ENCODE data around the gene GCC1. TPM values are rescaled to one million over a fixed set of nuclear protein-coding genes. Genes with fewer than 3 reads are reported as not detected.
"Not testable (repeated sequence)": the region's sequence is repeated elsewhere in the genome, so short reads cannot be mapped to it uniquely, and the experiment has no call there.

Gene GCC1
- total and polyA plus RNA-seq, 2 donors (not counting 1 experiment from before 2014, with no cell fraction given) = 10.3 to 25.5 TPM

DNA sequence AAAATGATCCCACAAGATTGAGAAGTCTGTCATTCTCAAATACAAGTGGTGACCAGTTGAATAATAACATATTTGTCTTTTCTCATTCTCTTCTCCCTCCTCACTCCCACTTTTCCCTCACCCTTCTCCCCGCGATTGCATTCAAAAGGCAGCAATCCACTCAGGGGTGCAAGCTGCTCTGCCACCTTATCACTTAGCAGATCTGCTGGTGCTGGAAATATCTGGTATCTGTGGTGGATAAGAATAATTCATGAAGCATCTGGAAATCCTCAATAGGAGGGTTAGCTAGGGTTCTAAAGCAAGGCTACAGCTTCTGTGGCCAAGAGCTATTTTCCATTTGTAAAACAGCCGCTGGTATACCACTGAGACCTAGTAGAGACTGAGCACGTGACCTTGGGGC, 43.8 kb downstream of the GCC1 start:
- TF ChIP-seq EZH2 (IDR thresholded peaks at IDR 0.05; ENCODE audit: borderline replicate concordance, insufficient read depth, low read depth, low read length, poor library complexity, severe bottlenecking) = no peak
- TF ChIP-seq, protein P1, sequence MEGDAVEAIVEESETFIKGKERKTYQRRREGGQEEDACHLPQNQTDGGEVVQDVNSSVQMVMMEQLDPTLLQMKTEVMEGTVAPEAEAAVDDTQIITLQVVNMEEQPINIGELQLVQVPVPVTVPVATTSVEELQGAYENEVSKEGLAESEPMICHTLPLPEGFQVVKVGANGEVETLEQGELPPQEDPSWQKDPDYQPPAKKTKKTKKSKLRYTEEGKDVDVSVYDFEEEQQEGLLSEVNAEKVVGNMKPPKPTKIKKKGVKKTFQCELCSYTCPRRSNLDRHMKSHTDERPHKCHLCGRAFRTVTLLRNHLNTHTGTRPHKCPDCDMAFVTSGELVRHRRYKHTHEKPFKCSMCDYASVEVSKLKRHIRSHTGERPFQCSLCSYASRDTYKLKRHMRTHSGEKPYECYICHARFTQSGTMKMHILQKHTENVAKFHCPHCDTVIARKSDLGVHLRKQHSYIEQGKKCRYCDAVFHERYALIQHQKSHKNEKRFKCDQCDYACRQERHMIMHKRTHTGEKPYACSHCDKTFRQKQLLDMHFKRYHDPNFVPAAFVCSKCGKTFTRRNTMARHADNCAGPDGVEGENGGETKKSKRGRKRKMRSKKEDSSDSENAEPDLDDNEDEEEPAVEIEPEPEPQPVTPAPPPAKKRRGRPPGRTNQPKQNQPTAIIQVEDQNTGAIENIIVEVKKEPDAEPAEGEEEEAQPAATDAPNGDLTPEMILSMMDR (IDR thresholded peaks at IDR 0.05) = no peak
- H3K27ac ChIP-seq (ENCODE audit: low read length in 2 of 2) = no peak overlapping the region
- H3K79me2 ChIP-seq (ENCODE audit: control insufficient read depth, insufficient read depth, low read length) = no peaks in the 10 kb centered on the region
- no peak overlapping the region for H3K4me2 ChIP-seq (replicated peaks; ENCODE audit: low read depth, low read length, poor library complexity, severe bottlenecking)
- peaks cover 0 to 12% (median 5%) of the 10 kb centered on the region in 4 experiments for H3K27me3 ChIP-seq (replicated peaks in 1 of 4; ENCODE audit: control extremely low read depth in 1 of 4, control insufficient read depth in 3 of 4, insufficient read depth in 4 of 4, low read length in 3 of 4)
- H3K4me1 ChIP-seq (ENCODE audit: control insufficient read depth in 2 of 2, insufficient read depth in 2 of 2, low read length in 2 of 2) = no peaks in the 10 kb centered on the region
- intact Hi-C loops (cut with micrococcal nuclease) = no loop called here
- Mint-ChIP-seq H3K27ac (no peak overlapping the region), H3K9me3 (ENCODE audit: insufficient read depth) (no peaks in the 10 kb centered on the region), H3K4me3 (no peak overlapping the region), H3K27me3 (peaks cover 52% of the 10 kb centered on the region), H3K4me1 (no peaks in the 10 kb centered on the region)
- ATAC-seq (ENCODE audit: low read depth) = no peak
- CTCF ChIA-PET = no interaction called here
- no peaks in the 10 kb centered on the region for H3K36me3 ChIP-seq (replicated peaks in 1 of 2; ENCODE audit: control extremely low read depth in 1 of 2, control insufficient read depth in 1 of 2, extremely low read depth in 1 of 2, insufficient read depth in 2 of 2, low read length in 1 of 2)
- no peak overlapping the region for H3K4me3 ChIP-seq (ENCODE audit: control extremely low read depth in 1 of 5, extremely low read depth in 1 of 5, insufficient read depth in 1 of 5, low read depth in 2 of 5, low read length in 4 of 5)
- POLR2A ChIA-PET = no interaction called here
- no peak overlapping the region for H2AFZ ChIP-seq (ENCODE audit: insufficient read depth, low read depth, low read length, poor library complexity, severe bottlenecking)
- DNase-seq = no peak
- no peak overlapping the region for H3K9ac ChIP-seq (ENCODE audit: low read length)
- H3K9me3 ChIP-seq (ENCODE audit: control extremely low read depth in 1 of 3, control insufficient read depth in 2 of 3, insufficient read depth in 1 of 3, low read length in 2 of 3) = peaks cover 0 to 8% (median 6%) of the 10 kb centered on the region in 3 donors
- no peaks in the 10 kb centered on the region for H4K20me1 ChIP-seq (ENCODE audit: control insufficient read depth, insufficient read depth, low read length, poor library complexity, severe bottlenecking)
- WGBS (ENCODE audit: insufficient coverage) = 81% methylated on average over 2 of the region's 4 CpGs

DNA sequence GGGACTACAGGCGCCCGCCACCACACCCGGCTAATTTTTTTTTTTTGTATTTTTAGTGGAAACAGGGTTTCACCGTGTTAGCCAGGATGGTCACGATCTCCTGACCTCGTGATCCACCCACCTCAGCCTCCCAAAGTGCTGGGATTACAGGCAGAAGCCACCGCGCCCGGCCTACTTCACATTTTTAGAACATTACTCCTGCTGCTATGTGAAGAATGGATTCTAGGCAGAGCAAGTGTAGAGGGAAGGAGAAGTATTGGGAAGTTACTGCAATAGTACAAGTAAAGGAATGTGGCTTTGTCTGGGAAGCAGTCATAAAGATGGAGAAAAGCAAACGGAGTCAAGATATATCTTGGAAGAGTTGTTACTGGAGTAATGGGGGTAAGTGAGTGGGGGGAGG, 44.9 kb downstream of the GCC1 start:
- H4K20me1 ChIP-seq (ENCODE audit: control insufficient read depth, insufficient read depth, low read length, poor library complexity, severe bottlenecking); H3K36me3 ChIP-seq (replicated peaks in 1 of 2; ENCODE audit: control extremely low read depth in 1 of 2, control insufficient read depth in 1 of 2, extremely low read depth in 1 of 2, insufficient read depth in 2 of 2, low read length in 1 of 2); H3K27ac ChIP-seq (ENCODE audit: low read length in 2 of 2); H3K27ac Mint-ChIP-seq; CTCF ChIA-PET; H3K9ac ChIP-seq (ENCODE audit: low read length); intact Hi-C loops (cut with micrococcal nuclease); H3K4me2 ChIP-seq (replicated peaks; ENCODE audit: low read depth, low read length, poor library complexity, severe bottlenecking); H3K9me3 Mint-ChIP-seq (ENCODE audit: insufficient read depth); ATAC-seq (ENCODE audit: low read depth); H3K4me3 ChIP-seq (ENCODE audit: control extremely low read depth in 1 of 5, extremely low read depth in 1 of 5, insufficient read depth in 1 of 5, low read depth in 2 of 5, low read length in 4 of 5); H3K4me1 Mint-ChIP-seq; H2AFZ ChIP-seq (ENCODE audit: insufficient read depth, low read depth, low read length, poor library complexity, severe bottlenecking); H3K4me1 ChIP-seq (ENCODE audit: control insufficient read depth in 2 of 2, insufficient read depth in 2 of 2, low read length in 2 of 2); H3K4me3 Mint-ChIP-seq; H3K79me2 ChIP-seq (ENCODE audit: control insufficient read depth, insufficient read depth, low read length); DNase-seq; POLR2A ChIA-PET; H3K9me3 ChIP-seq (ENCODE audit: control extremely low read depth in 1 of 3, control insufficient read depth in 2 of 3, insufficient read depth in 1 of 3, low read length in 2 of 3): not testable (repeated sequence)
- peaks cover 60% of the 10 kb centered on the region for H3K27me3 Mint-ChIP-seq
- peaks cover 0 to 18% (median 14%) of the 10 kb centered on the region in 4 experiments for H3K27me3 ChIP-seq (replicated peaks in 1 of 4; ENCODE audit: control extremely low read depth in 1 of 4, control insufficient read depth in 3 of 4, insufficient read depth in 4 of 4, low read length in 3 of 4)
- 95% methylated on average over 1 of the region's 10 CpGs for WGBS (ENCODE audit: insufficient coverage)
